T47D (cell line): ENCODE data around the gene FSTL4.

Experiments used
- DNase-seq, 2 experiments: peaks; one replicate each; pipeline versions ENCODE4 v3.0.0 to v3.0.0-alpha.2; 2011 to 2012; ENCODE audit warnings: low read depth in 1 of 2, low spot score in 1 of 2
- JUND ChIP-seq: IDR thresholded peaks from 2 replicates; pipeline ENCODE4 v1.6.1; 2012; ENCODE audit warnings: low read depth
- in situ Hi-C: cut with HindIII; loops from 2 replicates; pipeline ENCODE4 v1.10.0; 2016; ENCODE audit warnings: low sequenced_read_pairs, low pct_unique_long_range_greater_than_20kb

Gene FSTL4

GRCh38 chr5:133406977-133407632 lies 205.2 kb downstream of the FSTL4 start:
- in situ Hi-C loops = no loop called here
- TF ChIP-seq JUND = no peak

GRCh38 chr5:133406208-133406976 lies 205.9 kb downstream of the FSTL4 start:
- no peak for DNase-seq
- in situ Hi-C loops = no loop called here
- no peak for TF ChIP-seq JUND

More at GRCh38 chr5:133406977-133407632, 205.2 kb downstream of the FSTL4 start:
- peak; percentile 26 to 85 for DNase-seq

GRCh38 chr5:133405275-133406034 lies 206.9 kb downstream of the FSTL4 start:
- peak in 1 of 2 experiments; percentile 25 for DNase-seq
- in situ Hi-C loops = no loop called here
- TF ChIP-seq JUND = no peak

- peak in 1 of 2 experiments; percentile 19 for DNase-seq
- no peak for TF ChIP-seq JUND
- in situ Hi-C loops = no loop called here
These were observed 207.6 kb downstream of the FSTL4 start for GRCh38 chr5:133404724-133405123.

GRCh38 chr5:133403741-133404364 lies 208.5 kb downstream of the FSTL4 start:
- in situ Hi-C loops = no loop called here
- no peak for DNase-seq
- no peak for TF ChIP-seq JUND

GRCh38 chr5:133402775-133403174 lies 209.6 kb downstream of the FSTL4 start:
- in situ Hi-C loops = no loop called here
- no peak for TF ChIP-seq JUND
- DNase-seq = no peak

GRCh38 chr5:133401731-133402347 lies 210.5 kb downstream of the FSTL4 start:
- DNase-seq = no peak
- TF ChIP-seq JUND = no peak
- in situ Hi-C loops = no loop called here

GRCh38 chr5:133400831-133401351 lies 211.4 kb downstream of the FSTL4 start:
- in situ Hi-C loops = no loop called here
- no peak for TF ChIP-seq JUND
- DNase-seq = no peak

GRCh38 chr5:133400120-133400519 lies 212.2 kb downstream of the FSTL4 start:
- in situ Hi-C loops = no loop called here
- DNase-seq = no peak
- TF ChIP-seq JUND = no peak

- TF ChIP-seq JUND = no peak
- no peak for DNase-seq
- in situ Hi-C loops = no loop called here
These were observed 213.0 kb downstream of the FSTL4 start for GRCh38 chr5:133399247-133399891.

- TF ChIP-seq JUND = no peak
- DNase-seq = no peak
- in situ Hi-C loops = no loop called here
These were observed 213.7 kb downstream of the FSTL4 start for GRCh38 chr5:133398646-133399101.
